ENCODE results near the gene TNFAIP8L1.

The TNFAIP8L1 gene

DNA sequence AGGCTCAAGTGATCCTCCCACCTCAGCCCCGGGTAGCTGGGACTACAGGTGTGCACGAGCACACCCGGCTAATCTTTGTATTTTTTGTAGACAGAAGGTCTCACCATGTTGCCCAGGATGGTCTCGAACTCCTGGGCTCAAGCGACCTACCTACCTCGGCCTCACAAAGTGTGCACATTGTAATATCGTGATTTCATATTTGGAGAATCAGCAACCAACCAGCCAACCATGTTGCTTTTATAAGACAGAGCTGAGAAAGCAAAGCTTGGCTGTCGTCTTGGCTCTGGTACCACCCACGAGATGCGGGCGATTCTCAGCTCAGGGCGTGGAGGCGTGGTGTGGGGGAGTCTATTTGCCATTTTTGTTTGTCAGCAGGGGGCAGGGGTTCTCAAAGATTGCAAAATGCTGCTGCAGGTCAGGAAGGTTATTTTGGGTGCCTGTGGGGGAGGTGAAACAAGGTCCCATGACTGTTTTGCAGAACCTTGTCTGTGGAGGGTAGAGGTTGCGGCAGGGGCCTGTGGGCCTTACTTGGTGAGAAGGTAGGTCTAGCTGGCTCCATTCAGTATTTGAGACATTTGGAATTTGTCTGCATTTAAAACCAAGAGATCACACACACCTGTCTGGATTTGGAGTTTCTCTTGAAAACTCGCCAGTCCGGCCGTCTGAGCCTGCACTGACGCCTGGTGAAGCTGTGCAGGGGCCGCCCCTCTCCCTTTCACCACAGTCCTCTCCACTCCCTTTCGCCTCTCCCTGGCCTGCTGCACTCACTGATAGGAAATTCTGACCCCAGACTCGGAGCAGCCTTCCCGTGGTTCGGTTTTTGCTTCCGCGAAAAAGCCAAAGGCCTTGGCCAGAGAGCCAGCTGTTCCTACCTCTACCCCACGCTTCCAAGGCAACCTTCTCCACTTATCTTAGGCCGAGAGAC, 15.4 kb downstream of the TNFAIP8L1 start:
- no peak for TF ChIP-seq EZH2 (IDR thresholded peaks at IDR 0.05; ENCODE audit: borderline replicate concordance, low read length)
- TF ChIP-seq, protein P1, sequence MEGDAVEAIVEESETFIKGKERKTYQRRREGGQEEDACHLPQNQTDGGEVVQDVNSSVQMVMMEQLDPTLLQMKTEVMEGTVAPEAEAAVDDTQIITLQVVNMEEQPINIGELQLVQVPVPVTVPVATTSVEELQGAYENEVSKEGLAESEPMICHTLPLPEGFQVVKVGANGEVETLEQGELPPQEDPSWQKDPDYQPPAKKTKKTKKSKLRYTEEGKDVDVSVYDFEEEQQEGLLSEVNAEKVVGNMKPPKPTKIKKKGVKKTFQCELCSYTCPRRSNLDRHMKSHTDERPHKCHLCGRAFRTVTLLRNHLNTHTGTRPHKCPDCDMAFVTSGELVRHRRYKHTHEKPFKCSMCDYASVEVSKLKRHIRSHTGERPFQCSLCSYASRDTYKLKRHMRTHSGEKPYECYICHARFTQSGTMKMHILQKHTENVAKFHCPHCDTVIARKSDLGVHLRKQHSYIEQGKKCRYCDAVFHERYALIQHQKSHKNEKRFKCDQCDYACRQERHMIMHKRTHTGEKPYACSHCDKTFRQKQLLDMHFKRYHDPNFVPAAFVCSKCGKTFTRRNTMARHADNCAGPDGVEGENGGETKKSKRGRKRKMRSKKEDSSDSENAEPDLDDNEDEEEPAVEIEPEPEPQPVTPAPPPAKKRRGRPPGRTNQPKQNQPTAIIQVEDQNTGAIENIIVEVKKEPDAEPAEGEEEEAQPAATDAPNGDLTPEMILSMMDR (IDR thresholded peaks at IDR 0.05; ENCODE audit: low read length), result peak; percentile 16; the same call in 1 of the 2 replicates
- Histone ChIP-seq H3K4me2 (ENCODE audit: low read length) (no peak overlapping the region), H3K9me3 (ENCODE audit: low read length) (no peaks in the 10 kb centered on the region), H3K27me3 (ENCODE audit: insufficient read depth, low read length) (no peaks in the 10 kb centered on the region), H3K79me2 (ENCODE audit: insufficient read depth, low read length) (no peaks in the 10 kb centered on the region), H3F3A (ENCODE audit: insufficient read depth, low read length) (no peaks in the 10 kb centered on the region), H3K27ac (ENCODE audit: low read depth, low read length, poor library complexity, severe bottlenecking) (peak overlapping the region; percentile 27), H2AFZ (ENCODE audit: low read length) (no peak overlapping the region), H3K4me3 (ENCODE audit: low read depth, low read length, poor library complexity, severe bottlenecking) (no peak overlapping the region), H3K36me3 (ENCODE audit: insufficient read depth, low read length) (peaks cover 18% of the 10 kb centered on the region), H3K9ac (ENCODE audit: low read length) (no peak overlapping the region; the same call in 1 of the 2 replicates), H3K4me1 (ENCODE audit: insufficient read depth, low read length, severe bottlenecking) (peaks cover 15% of the 10 kb centered on the region), H3K9me2 (ENCODE audit: low read depth, low read length) (no peaks in the 10 kb centered on the region), H4K20me1 (ENCODE audit: insufficient read depth, low read length) (no peaks in the 10 kb centered on the region)

DNA sequence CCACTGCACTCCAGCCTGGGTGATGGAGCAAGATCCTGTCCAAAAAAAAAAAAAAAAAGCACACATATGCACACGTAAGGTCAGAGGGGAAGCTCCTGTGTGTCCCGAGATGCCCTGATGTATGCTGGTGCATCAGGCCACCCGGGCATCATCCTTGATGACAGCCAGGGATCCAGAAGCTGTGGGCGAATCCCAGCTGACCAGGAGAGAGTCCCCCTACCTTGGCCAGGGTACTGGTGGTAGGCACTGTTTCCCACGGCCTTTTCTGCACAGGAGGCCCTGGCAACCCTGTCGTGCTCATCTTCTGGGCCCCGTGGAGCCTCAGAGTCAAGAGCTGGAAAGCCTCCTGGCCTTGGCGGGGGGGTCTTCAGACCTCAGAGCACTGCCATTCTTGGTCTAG, 16.8 kb downstream of the TNFAIP8L1 start:
- TF ChIP-seq, protein P1 (IDR thresholded peaks at IDR 0.05; ENCODE audit: low read length), result no peak
- TF ChIP-seq EZH2 (IDR thresholded peaks at IDR 0.05; ENCODE audit: borderline replicate concordance, low read length), result no peak
- H3K9me3 ChIP-seq (ENCODE audit: low read length), result no peaks in the 10 kb centered on the region
- no peak overlapping the region for H3K9ac ChIP-seq (ENCODE audit: low read length)
- H2AFZ ChIP-seq (ENCODE audit: low read length), result no peak overlapping the region
- peaks cover 31% of the 10 kb centered on the region for H3K36me3 ChIP-seq (ENCODE audit: insufficient read depth, low read length)
- no peaks in the 10 kb centered on the region for H3K27me3 ChIP-seq (ENCODE audit: insufficient read depth, low read length)
- H3K4me2 ChIP-seq (ENCODE audit: low read length), result no peak overlapping the region
- H3K4me3 ChIP-seq (ENCODE audit: low read depth, low read length, poor library complexity, severe bottlenecking), result no peak overlapping the region
- peaks cover 15% of the 10 kb centered on the region for H3K4me1 ChIP-seq (ENCODE audit: insufficient read depth, low read length, severe bottlenecking)
- H3K27ac ChIP-seq (ENCODE audit: low read depth, low read length, poor library complexity, severe bottlenecking), result no peak overlapping the region
- H3K79me2 ChIP-seq (ENCODE audit: insufficient read depth, low read length), result no peaks in the 10 kb centered on the region
- no peaks in the 10 kb centered on the region for H4K20me1 ChIP-seq (ENCODE audit: insufficient read depth, low read length)
- H3F3A ChIP-seq (ENCODE audit: insufficient read depth, low read length), result no peaks in the 10 kb centered on the region
- H3K9me2 ChIP-seq (ENCODE audit: low read depth, low read length), result no peaks in the 10 kb centered on the region

DNA sequence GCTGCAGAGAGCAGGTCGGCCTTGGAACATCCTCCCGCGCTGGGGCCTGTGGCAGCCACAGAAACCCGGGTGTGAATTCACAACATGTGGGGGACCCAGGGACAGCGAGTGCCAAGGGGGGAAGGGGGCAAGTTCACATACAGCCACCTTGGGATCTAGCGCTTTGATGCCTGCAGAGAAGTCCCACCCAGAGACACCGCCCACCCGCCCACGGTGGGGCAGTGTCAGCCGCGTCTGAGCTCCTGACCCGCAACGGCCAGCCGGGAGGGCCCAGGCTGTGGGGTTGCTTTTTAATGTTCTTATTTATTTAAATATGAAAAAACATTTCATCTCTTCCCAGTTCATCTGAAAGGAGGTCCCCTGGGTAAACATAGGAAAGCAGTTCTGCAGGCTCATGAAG, 17.9 kb downstream of the TNFAIP8L1 start:
- Histone ChIP-seq H3F3A (ENCODE audit: insufficient read depth, low read length) (no peaks in the 10 kb centered on the region), H3K4me2 (ENCODE audit: low read length) (no peak overlapping the region), H4K20me1 (ENCODE audit: insufficient read depth, low read length) (no peaks in the 10 kb centered on the region), H3K9me3 (ENCODE audit: low read length) (no peaks in the 10 kb centered on the region), H3K9ac (ENCODE audit: low read length) (no peak overlapping the region), H3K27me3 (ENCODE audit: insufficient read depth, low read length) (no peaks in the 10 kb centered on the region), H3K36me3 (ENCODE audit: insufficient read depth, low read length) (peaks cover 37% of the 10 kb centered on the region), H3K4me3 (ENCODE audit: low read depth, low read length, poor library complexity, severe bottlenecking) (no peak overlapping the region), H3K27ac (ENCODE audit: low read depth, low read length, poor library complexity, severe bottlenecking) (no peak overlapping the region), H3K9me2 (ENCODE audit: low read depth, low read length) (no peaks in the 10 kb centered on the region), H2AFZ (ENCODE audit: low read length) (no peak overlapping the region), H3K79me2 (ENCODE audit: insufficient read depth, low read length) (no peaks in the 10 kb centered on the region), H3K4me1 (ENCODE audit: insufficient read depth, low read length, severe bottlenecking) (peaks cover 15% of the 10 kb centered on the region)
- TF ChIP-seq EZH2 (IDR thresholded peaks at IDR 0.05; ENCODE audit: borderline replicate concordance, low read length), result no peak
- TF ChIP-seq, protein P1 (IDR thresholded peaks at IDR 0.05; ENCODE audit: low read length), result no peak

All from OCI-LY1 (cell line).